Epithelial cell of proximal tubule (primary cell): ENCODE data around the gene MEIS2. TPM values are rescaled to one million over a fixed set of nuclear protein-coding genes. Genes with fewer than 3 reads are reported as not detected.

Experiments used
- DNase-seq: peaks from one replicate; pipeline ENCODE4 v3.0.0-alpha.2; 2011; ENCODE audit warnings: low read depth
- H3K4me3 ChIP-seq: 2 replicates; pipeline ENCODE4 v1.5.1; 2011; ENCODE audit warnings: low read depth, mild to moderate bottlenecking, low read length
- total RNA-seq: library from RNA; depleted of rRNA; stranded (reverse); fragments of >200 nt; gene quantifications from 2 replicates; pipeline ENCODE4 v1.2.3, GENCODE V29; 2015
- TF ChIP-seq, protein P1 (sequence below): conservative IDR thresholded peaks from 2 replicates; pipeline ENCODE4 v1.5.1; 2012; ENCODE audit warnings: low read depth, mild to moderate bottlenecking, low read length

Gene MEIS2
- total RNA-seq, 1 donor from 2014 or later: 14.0 TPM

DNA sequence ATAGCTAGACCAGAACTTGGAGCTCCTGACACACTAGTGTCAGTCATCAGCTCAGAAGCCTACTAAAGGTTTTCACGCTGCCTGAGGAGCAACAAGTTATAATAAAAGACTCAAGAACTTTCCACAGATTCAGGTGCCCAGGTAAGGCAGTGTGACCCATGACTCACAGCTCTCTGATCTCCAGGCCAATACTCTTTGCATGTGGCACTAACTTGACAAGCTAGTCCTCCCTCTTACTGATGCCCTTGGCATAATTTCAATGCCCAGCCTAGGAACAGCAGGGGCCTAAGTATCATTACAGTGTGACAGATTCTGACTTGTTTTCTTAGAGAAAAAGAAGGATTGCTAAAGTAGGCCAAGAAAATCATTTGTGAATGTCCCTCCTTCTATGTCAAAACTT, 38.4 kb downstream of the MEIS2 start:
- H3K4me3 ChIP-seq: no peak overlapping the region
- TF ChIP-seq, protein P1, sequence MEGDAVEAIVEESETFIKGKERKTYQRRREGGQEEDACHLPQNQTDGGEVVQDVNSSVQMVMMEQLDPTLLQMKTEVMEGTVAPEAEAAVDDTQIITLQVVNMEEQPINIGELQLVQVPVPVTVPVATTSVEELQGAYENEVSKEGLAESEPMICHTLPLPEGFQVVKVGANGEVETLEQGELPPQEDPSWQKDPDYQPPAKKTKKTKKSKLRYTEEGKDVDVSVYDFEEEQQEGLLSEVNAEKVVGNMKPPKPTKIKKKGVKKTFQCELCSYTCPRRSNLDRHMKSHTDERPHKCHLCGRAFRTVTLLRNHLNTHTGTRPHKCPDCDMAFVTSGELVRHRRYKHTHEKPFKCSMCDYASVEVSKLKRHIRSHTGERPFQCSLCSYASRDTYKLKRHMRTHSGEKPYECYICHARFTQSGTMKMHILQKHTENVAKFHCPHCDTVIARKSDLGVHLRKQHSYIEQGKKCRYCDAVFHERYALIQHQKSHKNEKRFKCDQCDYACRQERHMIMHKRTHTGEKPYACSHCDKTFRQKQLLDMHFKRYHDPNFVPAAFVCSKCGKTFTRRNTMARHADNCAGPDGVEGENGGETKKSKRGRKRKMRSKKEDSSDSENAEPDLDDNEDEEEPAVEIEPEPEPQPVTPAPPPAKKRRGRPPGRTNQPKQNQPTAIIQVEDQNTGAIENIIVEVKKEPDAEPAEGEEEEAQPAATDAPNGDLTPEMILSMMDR: no peak
- DNase-seq: no peak

DNA sequence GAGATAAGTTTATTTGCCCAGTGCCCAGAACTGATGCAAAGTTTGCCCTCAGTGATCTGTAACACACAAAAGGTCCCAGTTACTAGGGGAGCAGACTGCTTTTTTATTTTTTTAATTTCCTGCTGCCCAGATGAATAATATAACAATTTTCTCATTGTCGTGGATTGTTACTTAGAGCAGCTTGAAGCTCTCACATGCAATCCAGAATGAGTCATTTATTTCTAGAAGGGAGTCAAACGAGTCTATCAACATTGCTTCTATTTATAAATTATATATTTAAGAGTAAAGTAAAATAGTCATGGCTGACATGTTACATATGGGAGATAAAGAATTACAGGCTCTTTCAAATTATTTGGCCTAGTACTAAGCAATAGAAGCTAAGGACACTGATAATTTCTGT, 41.3 kb downstream of the MEIS2 start:
- no peak overlapping the region for H3K4me3 ChIP-seq
- no peak for DNase-seq
- TF ChIP-seq, protein P1: no peak

DNA sequence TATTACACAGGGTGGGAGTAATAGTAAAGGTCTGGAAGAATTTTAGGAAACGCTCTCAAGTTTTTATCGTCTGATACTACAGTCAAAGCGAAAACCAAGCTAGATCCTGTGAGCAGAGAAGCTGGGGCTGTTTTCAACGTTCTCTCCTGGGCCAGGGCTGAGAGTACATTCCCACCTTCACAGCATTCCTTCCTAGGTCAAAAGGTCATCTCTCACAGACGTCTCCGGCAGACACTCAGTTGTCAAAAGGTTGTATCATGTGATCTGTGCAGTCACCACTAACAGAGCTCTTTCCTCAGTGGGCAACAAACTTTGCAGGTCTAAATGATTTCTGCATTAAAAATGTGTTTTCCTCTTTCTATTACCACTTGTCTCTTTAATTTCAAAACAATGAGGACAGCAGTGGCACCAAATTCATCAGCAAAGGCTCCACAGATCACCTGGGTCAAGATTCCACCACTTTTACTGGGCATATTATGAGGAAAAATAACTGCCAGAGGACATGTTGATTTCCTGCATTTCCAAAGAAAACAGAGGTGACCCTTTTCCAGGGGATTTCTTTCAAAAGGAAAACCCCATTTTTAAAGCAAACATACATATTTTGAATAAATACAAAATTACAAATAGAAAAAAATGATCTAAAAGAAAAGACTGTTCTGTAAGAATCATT, 41.9 kb downstream of the MEIS2 start:
- no peak for DNase-seq
- no peak overlapping the region for H3K4me3 ChIP-seq
- TF ChIP-seq, protein P1: no peak

DNA sequence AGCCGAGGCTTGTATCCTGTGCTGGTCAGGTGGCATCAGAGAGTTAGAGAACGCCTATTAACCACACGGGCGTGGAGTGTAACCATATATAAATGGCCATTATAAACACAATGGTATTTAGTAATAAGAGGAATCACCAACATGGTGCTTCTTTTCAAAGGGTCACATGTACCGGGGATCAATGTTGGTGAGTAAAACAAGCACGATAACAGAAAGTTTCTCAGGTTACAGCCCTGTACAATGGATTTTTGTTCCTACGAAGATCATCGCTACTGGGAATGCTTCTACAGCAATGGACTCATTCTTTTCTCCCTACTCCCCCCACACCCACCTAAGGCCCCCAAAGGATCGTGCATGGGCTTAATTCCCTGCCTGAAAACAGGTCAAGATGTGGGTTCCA, 42.5 kb downstream of the MEIS2 start:
- no peak for DNase-seq
- TF ChIP-seq, protein P1: no peak
- H3K4me3 ChIP-seq: no peak overlapping the region

DNA sequence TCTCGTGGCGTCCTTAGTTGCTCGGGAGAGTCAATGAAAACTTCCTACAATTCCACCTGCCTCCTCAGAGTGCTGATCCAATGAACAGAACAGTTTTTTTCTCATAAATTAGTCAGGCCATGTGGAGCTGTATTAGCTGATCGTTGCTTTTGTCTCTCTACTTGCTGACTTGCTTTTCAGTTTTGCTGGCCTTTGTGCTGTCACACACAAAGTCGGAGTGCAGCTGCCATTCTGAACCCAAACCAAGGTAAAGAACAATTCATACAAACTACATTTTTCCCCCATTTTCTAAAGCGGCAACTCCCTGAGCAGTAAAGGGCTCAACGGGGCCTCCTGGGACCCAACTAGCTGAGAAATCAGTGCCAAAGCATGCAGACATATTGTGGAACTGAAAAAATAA, 43.1 kb downstream of the MEIS2 start:
- H3K4me3 ChIP-seq: no peak overlapping the region
- no peak for DNase-seq
- TF ChIP-seq, protein P1: no peak

DNA sequence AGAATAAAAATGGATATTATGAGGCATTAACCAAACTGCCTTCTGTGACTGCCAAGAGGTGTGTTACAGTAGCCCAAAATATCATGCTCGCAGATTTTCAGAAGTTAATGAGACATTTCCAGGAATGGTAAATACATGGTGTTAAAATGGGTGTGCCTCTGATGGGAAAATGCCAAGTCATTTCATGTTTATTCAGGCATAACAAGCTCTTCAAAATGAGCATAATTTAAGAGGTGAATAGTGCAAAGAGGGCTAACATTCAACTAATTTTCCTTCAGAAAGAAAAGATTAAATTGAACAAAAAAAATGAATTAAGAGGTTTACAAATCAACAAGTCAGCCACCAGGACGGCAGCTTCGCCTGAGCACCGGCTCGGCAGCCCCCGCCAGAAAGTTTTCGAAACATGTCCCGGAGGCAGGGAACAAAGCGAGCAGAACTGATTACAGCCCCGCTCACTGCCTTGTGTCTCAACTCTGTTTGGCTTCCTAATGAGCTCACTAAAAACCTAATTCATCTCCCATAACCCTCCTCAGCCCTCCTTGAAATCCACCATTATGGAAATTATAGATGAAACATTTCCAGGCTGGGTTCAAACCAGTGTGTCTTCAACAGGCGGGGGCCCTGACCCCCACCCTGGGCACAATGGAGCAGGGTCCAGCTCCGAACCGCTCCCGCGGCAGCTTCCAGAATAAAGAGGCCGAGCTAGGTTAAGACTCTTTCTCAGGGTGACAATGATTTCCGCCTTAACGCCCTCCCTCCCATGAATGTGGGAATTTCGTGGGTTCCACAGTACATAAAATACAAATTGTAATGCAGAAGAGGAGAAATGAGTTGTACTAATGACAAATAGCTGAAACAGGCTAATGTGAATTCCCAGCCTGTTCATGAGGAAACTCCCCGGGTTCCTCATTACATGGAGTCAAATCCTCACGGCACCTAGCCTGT, 43.9 kb downstream of the MEIS2 start:
- peak overlapping the region; percentile 3 for H3K4me3 ChIP-seq
- no peak for DNase-seq

More for the DNA sequence above, 43.9 kb downstream of the MEIS2 start:
- TF ChIP-seq, protein P1: no peak
